GM12878 (cell line): ENCODE data around the gene UBASH3B. TPM values are rescaled to one million over a fixed set of nuclear protein-coding genes. Genes with fewer than 3 reads are reported as not detected.

Experiments used
- ATAC-seq: fragments of 200-7000 bp; cut with Tn5 transposase; 3 replicates; pipeline ENCODE4 v1.9.1; 2020; ENCODE audit warnings: mild to moderate bottlenecking, moderate library complexity
- BruUV-seq: library from RNA; stranded (reverse); fragments of 400-500 nt; replicated peaks from 2 replicates; lab custom pipeline; 2021; lab: Mats Ljungman, UMichigan
- CTCF ChIA-PET: fragments of 300-600 bp; sonication (Branson Sonifier 250); formaldehyde crosslinking; extraction: SDS; loops from one replicate; lab custom pipeline; 2021; ENCODE audit warnings: inconsistent platforms; lab: Yijun Ruan, JAX
- POLR2A ChIA-PET: fragments of 350-600 bp; formaldehyde crosslinking; extraction: SDS; loops from one replicate; lab custom pipeline; 2021; ENCODE audit warnings: inconsistent platforms; lab: Charles Lee
- RAD21 ChIA-PET: fragments of 300-600 bp; sonication (Branson Sonifier 250); formaldehyde crosslinking; loops from one replicate; lab custom pipeline; 2023; ENCODE audit warnings: antibody characterized with exemption; ENCODE audit not compliant: unreplicated experiment; lab: Charles Lee
- SMC1A ChIA-PET: fragments of 300-600 bp; sonication (Branson Sonifier 250); formaldehyde crosslinking; loops from one replicate; lab custom pipeline; 2023; ENCODE audit not compliant: unreplicated experiment, uncharacterized antibody; lab: Charles Lee
- DNase-seq: peaks from one replicate; pipeline ENCODE4 v3.0.0-alpha.2; 2011; ENCODE audit warnings: low read depth, low spot score
- FAIRE-seq: peaks from 3 replicates; lab custom pipeline; 2011; peaks lifted over from hg19 to GRCh38; lab: Jason Lieb, UNC
- H2AFZ ChIP-seq: 2 replicates; pipeline ENCODE4 v1.6.0; 2011; ENCODE audit warnings: low read depth, low read length, control low read depth; ENCODE audit not compliant: control insufficient read depth
- H3K27ac ChIP-seq: 2 replicates; pipeline ENCODE4 v1.5.1; 2011; ENCODE audit warnings: control low read depth; ENCODE audit not compliant: control insufficient read depth, insufficient read depth
- H3K27me3 ChIP-seq, 2 experiments: replicated peaks in 1 of 2; 2 replicates each; pipeline versions ENCODE4 v1.6.0 to v1.6.1; 2011; ENCODE audit warnings: low read length in 1 of 2; ENCODE audit not compliant: control insufficient read depth in 2 of 2, insufficient read depth in 2 of 2
- H3K36me3 ChIP-seq, 2 experiments: 2 replicates each; pipeline ENCODE4 v1.5.1; 2011; ENCODE audit warnings: low read length in 1 of 2; ENCODE audit not compliant: control insufficient read depth in 2 of 2, insufficient read depth in 2 of 2
- H3K4me1 ChIP-seq: 2 replicates; pipeline ENCODE4 v1.6.1; 2011; ENCODE audit warnings: mild to moderate bottlenecking, low read length, moderate library complexity, mixed read lengths; ENCODE audit not compliant: control insufficient read depth, insufficient read depth
- H3K4me2 ChIP-seq: 2 replicates; pipeline ENCODE4 v1.6.0; 2011; ENCODE audit warnings: control low read depth; ENCODE audit not compliant: control insufficient read depth, insufficient read depth
- H3K4me3 ChIP-seq: fragments of 200-600 bp; sonication (generic); 2 replicates; pipeline ENCODE4 v1.5.1; 2016
- H3K79me2 ChIP-seq: 2 replicates; pipeline ENCODE4 v1.6.0; 2011; ENCODE audit warnings: low read length; ENCODE audit not compliant: control insufficient read depth, insufficient read depth
- H3K9ac ChIP-seq: 2 replicates; pipeline ENCODE4 v1.8.0; 2011; ENCODE audit warnings: low read length, control low read depth, mixed read lengths; ENCODE audit not compliant: control insufficient read depth, insufficient read depth
- H3K9me3 ChIP-seq: replicated peaks from 3 replicates; pipeline ENCODE4 v1.5.1; 2011; ENCODE audit warnings: mild to moderate bottlenecking, low read length; ENCODE audit not compliant: control insufficient read depth, insufficient read depth
- H4K20me1 ChIP-seq: 2 replicates; pipeline ENCODE4 v1.6.0; 2011; ENCODE audit not compliant: control insufficient read depth, insufficient read depth
- KAT2A ChIP-seq: conservative IDR thresholded peaks from 2 replicates; pipeline ENCODE4 v1.6.1; 2011; ENCODE audit warnings: low read depth, low read length; ENCODE audit not compliant: control insufficient read depth
- MEF2B ChIP-seq: fragments of 450-650 bp; IDR thresholded peaks from 2 replicates; pipeline ENCODE4 v1.6.1; 2018; ENCODE audit warnings: mild to moderate bottlenecking, moderate library complexity; ENCODE audit not compliant: partially characterized antibody, poor library complexity, severe bottlenecking
- NR2F1 ChIP-seq: fragments of 450-650 bp; conservative IDR thresholded peaks from 2 replicates; pipeline ENCODE4 v1.6.1; 2017; ENCODE audit warnings: mild to moderate bottlenecking
- PAX8 ChIP-seq: fragments of 450-650 bp; IDR thresholded peaks from 2 replicates; pipeline ENCODE4 v1.6.1; 2017; ENCODE audit warnings: mild to moderate bottlenecking, moderate library complexity
- RAD21 ChIP-seq: IDR thresholded peaks from 2 replicates; pipeline ENCODE4 v1.6.1; 2011; ENCODE audit warnings: mild to moderate bottlenecking, low read depth, low read length, moderate library complexity; ENCODE audit not compliant: insufficient read depth
- RAD51 ChIP-seq: fragments of 450-650 bp; IDR thresholded peaks from 2 replicates; pipeline ENCODE4 v1.6.1; 2016; ENCODE audit warnings: moderate library complexity, mild to moderate bottlenecking, inconsistent platforms
- RB1 ChIP-seq: fragments of 450-650 bp; formaldehyde crosslinking; IDR thresholded peaks from 2 replicates; pipeline ENCODE4 v1.6.1; 2017; ENCODE audit warnings: mild to moderate bottlenecking, borderline replicate concordance
- RCOR1 ChIP-seq: conservative IDR thresholded peaks from 2 replicates; pipeline ENCODE4 v1.6.1; 2012; ENCODE audit warnings: low read depth, low read length, improper control_type of control experiment
- RELA ChIP-seq: fragments of 450-650 bp; IDR thresholded peaks from 2 replicates; pipeline ENCODE4 v1.8.0; 2014; ENCODE audit warnings: borderline replicate concordance; ENCODE audit not compliant: partially characterized antibody
- SIX5 ChIP-seq: IDR thresholded peaks from 2 replicates; pipeline ENCODE4 v1.6.1; 2011; ENCODE audit warnings: mild to moderate bottlenecking, low read depth, low read length, moderate library complexity; ENCODE audit not compliant: severe bottlenecking
- SPI1 ChIP-seq: IDR thresholded peaks from 2 replicates; pipeline ENCODE4 v1.6.1; 2011; ENCODE audit warnings: low read depth, mild to moderate bottlenecking, low read length, moderate library complexity, borderline replicate concordance; ENCODE audit not compliant: insufficient read depth
- SUZ12 ChIP-seq: fragments of 200-600 bp; sonication (generic); IDR thresholded peaks from one replicate; pipeline ENCODE4 v1.6.1; 2018; ENCODE audit warnings: antibody characterized with exemption, mild to moderate bottlenecking; ENCODE audit not compliant: unreplicated experiment
- YBX1 ChIP-seq: fragments of 450-650 bp; IDR thresholded peaks from 2 replicates; pipeline ENCODE4 v1.6.1; 2016; ENCODE audit warnings: antibody characterized with exemption
- YY1 ChIP-seq: IDR thresholded peaks from 2 replicates; pipeline ENCODE4 v1.6.1; 2011; ENCODE audit warnings: low read depth, mild to moderate bottlenecking, low read length
- WGBS: methylation state at CpG from one replicate; pipeline ENCODE4 v1.1.6; 2016; ENCODE audit warnings: low lambda C conversion rate; ENCODE audit not compliant: insufficient replicate concordance, insufficient coverage; ENCODE audit errors: missing lambda C conversion rate; 5-methylcytosine and 5-hydroxymethylcytosine counted together
- in situ Hi-C: fragments of 300-500 bp; cut with MboI; formaldehyde crosslinking; loops from 9 replicates; pipeline ENCODE4 v1.14.3; 2018; ENCODE audit warnings: mixed read lengths
- intact Hi-C: fragments of 100-400 bp; cut with micrococcal nuclease; formaldehyde crosslinking; loops from one replicate; pipeline ENCODE4 v1.14.2; 2022; ENCODE audit not compliant: unreplicated experiment
- polyA plus RNA-seq, 11 experiments: library from polyadenylated mRNA; depleted of rRNA in 4 of 11; unstranded in 6 of 11; stranded (reverse) in 5 of 11; fragments of >200 nt; fragmentation: Nextera tagmentation in 4 of 11; fragmentation: Illumina TruSeq in 1 of 11; extraction: Ambion mirVana in 4 of 11; extraction: Trizol in 1 of 11; gene quantifications; 1 replicate in 1 of 11; 2 replicates in 10 of 11; pipeline versions ENCODE4 v1.2.1 to v1.2.3, GENCODE V29; 2011 to 2016; ENCODE audit warnings: inconsistent platforms in 2 of 11, missing spikeins in 2 of 11, low read depth in 1 of 11
- total RNA-seq, 4 experiments: library from RNA; depleted of rRNA in 3 of 4; stranded (reverse); fragments of >200 nt in 3 of 4; fragmentation: Illumina TruSeq in 1 of 4; extraction: Trizol in 1 of 4; gene quantifications; 2 replicates each; pipeline versions ENCODE4 v1.2.1 to v1.2.3, GENCODE V29; 2013 to 2021
- TF ChIP-seq, protein P1 (sequence below): fragments of 450-650 bp; formaldehyde crosslinking; IDR thresholded peaks from 2 replicates; pipeline ENCODE4 v1.5.0; 2022; ENCODE audit warnings: mild to moderate bottlenecking, missing genetic modification characterization
- TF ChIP-seq, protein P2 (sequence below): fragments of 450-650 bp; conservative IDR thresholded peaks from 2 replicates; pipeline ENCODE4 v1.6.1; 2017; ENCODE audit warnings: mild to moderate bottlenecking, moderate library complexity
- TF ChIP-seq, protein P3 (sequence below): fragments of 450-650 bp; IDR thresholded peaks from 2 replicates; pipeline ENCODE4 v1.6.1; 2017; ENCODE audit warnings: low read depth, mild to moderate bottlenecking, moderate library complexity

UBASH3B gene
- total and polyA plus RNA-seq, 10 of the 15 experiments (the other 5 are each of a cell fraction or from before 2014, with no cell fraction given), result 0.18 to 3.3 (median 0.57) TPM

DNA sequence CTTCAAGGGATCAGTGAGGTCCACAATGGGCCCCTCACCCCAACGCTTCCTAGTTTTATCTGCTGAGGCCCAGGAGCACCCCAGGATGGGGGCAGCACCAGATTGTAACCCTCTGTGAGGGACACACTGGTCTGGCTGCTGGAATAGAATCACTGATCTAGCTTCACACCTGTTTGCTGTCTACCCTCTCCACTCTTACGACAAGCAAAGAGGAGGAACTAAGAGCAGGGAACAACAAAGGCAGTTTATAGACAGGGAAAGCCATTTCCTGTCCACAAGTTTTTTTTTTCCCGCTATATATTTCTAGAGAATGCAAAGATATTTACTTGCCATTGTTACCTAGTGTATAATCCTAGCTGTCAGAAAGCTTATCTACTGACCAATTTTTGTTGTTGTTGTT is 121.8 kb downstream of the UBASH3B start (continued):
- TF ChIP-seq, protein P1, sequence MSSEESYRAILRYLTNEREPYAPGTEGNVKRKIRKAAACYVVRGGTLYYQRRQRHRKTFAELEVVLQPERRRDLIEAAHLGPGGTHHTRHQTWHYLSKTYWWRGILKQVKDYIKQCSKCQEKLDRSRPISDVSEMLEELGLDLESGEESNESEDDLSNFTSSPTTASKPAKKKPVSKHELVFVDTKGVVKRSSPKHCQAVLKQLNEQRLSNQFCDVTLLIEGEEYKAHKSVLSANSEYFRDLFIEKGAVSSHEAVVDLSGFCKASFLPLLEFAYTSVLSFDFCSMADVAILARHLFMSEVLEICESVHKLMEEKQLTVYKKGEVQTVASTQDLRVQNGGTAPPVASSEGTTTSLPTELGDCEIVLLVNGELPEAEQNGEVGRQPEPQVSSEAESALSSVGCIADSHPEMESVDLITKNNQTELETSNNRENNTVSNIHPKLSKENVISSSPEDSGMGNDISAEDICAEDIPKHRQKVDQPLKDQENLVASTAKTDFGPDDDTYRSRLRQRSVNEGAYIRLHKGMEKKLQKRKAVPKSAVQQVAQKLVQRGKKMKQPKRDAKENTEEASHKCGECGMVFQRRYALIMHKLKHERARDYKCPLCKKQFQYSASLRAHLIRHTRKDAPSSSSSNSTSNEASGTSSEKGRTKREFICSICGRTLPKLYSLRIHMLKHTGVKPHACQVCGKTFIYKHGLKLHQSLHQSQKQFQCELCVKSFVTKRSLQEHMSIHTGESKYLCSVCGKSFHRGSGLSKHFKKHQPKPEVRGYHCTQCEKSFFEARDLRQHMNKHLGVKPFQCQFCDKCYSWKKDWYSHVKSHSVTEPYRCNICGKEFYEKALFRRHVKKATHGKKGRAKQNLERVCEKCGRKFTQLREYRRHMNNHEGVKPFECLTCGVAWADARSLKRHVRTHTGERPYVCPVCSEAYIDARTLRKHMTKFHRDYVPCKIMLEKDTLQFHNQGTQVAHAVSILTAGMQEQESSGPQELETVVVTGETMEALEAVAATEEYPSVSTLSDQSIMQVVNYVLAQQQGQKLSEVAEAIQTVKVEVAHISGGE, result no peak
- TF ChIP-seq SIX5 (no peak), PAX8 (no peak), RELA (no peak), NR2F1 (no peak), RAD51 (no peak)
- TF ChIP-seq, protein P2, sequence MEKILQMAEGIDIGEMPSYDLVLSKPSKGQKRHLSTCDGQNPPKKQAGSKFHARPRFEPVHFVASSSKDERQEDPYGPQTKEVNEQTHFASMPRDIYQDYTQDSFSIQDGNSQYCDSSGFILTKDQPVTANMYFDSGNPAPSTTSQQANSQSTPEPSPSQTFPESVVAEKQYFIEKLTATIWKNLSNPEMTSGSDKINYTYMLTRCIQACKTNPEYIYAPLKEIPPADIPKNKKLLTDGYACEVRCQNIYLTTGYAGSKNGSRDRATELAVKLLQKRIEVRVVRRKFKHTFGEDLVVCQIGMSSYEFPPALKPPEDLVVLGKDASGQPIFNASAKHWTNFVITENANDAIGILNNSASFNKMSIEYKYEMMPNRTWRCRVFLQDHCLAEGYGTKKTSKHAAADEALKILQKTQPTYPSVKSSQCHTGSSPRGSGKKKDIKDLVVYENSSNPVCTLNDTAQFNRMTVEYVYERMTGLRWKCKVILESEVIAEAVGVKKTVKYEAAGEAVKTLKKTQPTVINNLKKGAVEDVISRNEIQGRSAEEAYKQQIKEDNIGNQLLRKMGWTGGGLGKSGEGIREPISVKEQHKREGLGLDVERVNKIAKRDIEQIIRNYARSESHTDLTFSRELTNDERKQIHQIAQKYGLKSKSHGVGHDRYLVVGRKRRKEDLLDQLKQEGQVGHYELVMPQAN, result no peak

DNA sequence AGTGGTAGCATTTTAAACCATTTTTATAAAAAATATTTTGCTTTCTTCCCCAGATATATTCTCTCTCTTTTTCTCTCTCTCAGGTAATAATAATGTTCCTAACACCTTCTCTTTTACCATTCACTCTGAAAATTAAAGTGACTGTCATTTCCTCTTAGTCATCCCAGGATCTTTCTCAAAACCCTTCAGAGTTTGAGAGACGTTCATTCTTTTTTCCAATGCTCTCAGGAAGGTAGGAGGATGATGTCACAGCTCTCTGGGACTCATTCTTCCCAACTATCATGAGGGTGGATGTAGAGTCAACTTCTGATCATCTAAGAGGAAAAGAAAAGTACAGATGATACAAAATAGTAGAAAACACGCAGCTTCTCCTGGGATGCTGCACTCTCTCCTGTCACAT is 122.6 kb downstream of the UBASH3B start:
- Histone ChIP-seq H3K27me3 (peaks cover 2 to 7% of the 10 kb centered on the region in 2 experiments), H3K9ac (no peak overlapping the region), H3K4me1 (no peaks in the 10 kb centered on the region), H3K4me3 (no peak overlapping the region), H3K27ac (no peak overlapping the region), H2AFZ (no peak overlapping the region), H3K4me2 (no peak overlapping the region), H3K9me3 (no peaks in the 10 kb centered on the region), H4K20me1 (no peaks in the 10 kb centered on the region), H3K79me2 (no peaks in the 10 kb centered on the region), H3K36me3 (no peaks in the 10 kb centered on the region)
- ChIA-PET CTCF (interaction anchor here (0.9 to 7.5 kb wide), 6 partner anchors 9 to 274 kb away, joined by 3 to 78 read pairs (median 3); partner anchors contain the start of gene UBASH3B), RAD21 (no interaction called here), SMC1A (interaction anchor here (1.4 to 1.5 kb wide), 2 partner anchors 76 to 198 kb away, joined by 5 read pairs; no protein-coding TSS in a partner anchor), POLR2A (interaction anchor here (1.0 kb wide), 1 partner anchor 92 kb away, joined by 3 read pairs; no protein-coding TSS in a partner anchor)
- intact Hi-C loops, result no loop called here
- DNase-seq (no peak), ATAC-seq (no peak), FAIRE-seq (no peak)
- BruUV-seq, result no TSS peak
- WGBS, result 3% methylated on average over 2 of the region's 2 CpGs
- in situ Hi-C loops, result no loop called here
- no peak for TF ChIP-seq YBX1
- no peak for TF ChIP-seq SPI1
- no peak for TF ChIP-seq RB1
- no peak for TF ChIP-seq RAD21
- TF ChIP-seq RCOR1, result no peak
- TF ChIP-seq RAD51, result no peak
- TF ChIP-seq MEF2B, result no peak
- no peak for TF ChIP-seq SUZ12
- TF ChIP-seq, protein P3, sequence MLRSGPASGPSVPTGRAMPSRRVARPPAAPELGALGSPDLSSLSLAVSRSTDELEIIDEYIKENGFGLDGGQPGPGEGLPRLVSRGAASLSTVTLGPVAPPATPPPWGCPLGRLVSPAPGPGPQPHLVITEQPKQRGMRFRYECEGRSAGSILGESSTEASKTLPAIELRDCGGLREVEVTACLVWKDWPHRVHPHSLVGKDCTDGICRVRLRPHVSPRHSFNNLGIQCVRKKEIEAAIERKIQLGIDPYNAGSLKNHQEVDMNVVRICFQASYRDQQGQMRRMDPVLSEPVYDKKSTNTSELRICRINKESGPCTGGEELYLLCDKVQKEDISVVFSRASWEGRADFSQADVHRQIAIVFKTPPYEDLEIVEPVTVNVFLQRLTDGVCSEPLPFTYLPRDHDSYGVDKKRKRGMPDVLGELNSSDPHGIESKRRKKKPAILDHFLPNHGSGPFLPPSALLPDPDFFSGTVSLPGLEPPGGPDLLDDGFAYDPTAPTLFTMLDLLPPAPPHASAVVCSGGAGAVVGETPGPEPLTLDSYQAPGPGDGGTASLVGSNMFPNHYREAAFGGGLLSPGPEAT, result no peak
- TF ChIP-seq YY1, result no peak
- TF ChIP-seq KAT2A, result no peak
